ENCODE results near the gene VSIG8. TPM values are rescaled to one million over a fixed set of nuclear protein-coding genes. Genes with fewer than 3 reads are reported as not detected.
"Not testable (repeated sequence)": the region's sequence is repeated elsewhere in the genome, so short reads cannot be mapped to it uniquely, and the experiment has no call there.

The VSIG8 gene
- total RNA-seq = not detected in 2 replicates

GRCh38 chr1:159862557-159862956 lies at the start of gene VSIG8:
VSIG8 (minus strand) TSS chr1:159862657; CDS start chr1:159862521, 136 bp downstream.
- no peak for DNase-seq (ENCODE audit: low read depth)

- no peak for DNase-seq (ENCODE audit: low read depth)
These were observed 49.0 kb upstream of the VSIG8 start for GRCh38 chr1:159911326-159912070.

DNA sequence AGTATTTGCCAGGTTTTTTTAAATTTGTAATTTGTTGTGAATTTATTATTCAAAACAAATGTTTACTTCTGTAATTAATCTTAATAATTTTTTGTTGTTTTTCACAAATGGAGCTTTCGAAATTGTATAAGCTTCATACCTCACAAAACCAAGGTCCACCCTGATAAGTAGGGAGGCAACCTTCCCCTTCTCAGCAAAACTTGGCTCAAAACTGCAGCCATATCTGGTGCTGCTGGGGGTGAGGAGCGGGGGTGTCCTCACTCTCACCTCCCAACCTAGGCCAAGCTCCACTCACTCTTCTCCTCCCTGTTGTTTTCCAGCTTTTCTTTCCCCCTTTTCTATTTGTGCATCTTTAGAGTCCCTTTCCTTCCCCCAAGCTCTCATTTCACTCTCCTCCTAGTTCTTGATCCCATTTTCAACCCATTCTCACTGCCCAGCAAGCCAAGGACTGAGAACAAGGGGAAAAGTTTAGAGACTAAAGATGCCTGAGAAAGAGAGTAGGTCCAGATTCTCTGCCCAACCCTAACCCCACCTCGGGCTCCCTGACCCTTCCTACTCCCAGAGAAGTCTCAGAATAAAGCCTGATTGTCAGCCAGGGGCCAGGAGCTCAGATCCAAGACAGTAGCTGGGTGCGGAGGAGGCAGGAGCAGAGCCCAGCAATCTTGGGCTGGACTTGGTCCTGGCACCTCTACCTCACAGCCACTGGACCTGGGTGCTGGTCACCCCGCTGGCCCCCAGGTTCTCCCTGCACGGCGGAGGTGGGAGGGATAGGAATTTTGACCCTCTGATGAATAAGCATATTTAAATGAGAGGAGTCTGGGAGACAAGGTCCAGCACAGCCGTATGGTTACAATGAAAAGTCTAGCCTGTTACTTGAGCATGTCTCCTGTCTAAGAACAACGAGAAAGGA lies 45.8 kb upstream of the VSIG8 start:
- no peak for DNase-seq (ENCODE audit: low read depth)

DNA sequence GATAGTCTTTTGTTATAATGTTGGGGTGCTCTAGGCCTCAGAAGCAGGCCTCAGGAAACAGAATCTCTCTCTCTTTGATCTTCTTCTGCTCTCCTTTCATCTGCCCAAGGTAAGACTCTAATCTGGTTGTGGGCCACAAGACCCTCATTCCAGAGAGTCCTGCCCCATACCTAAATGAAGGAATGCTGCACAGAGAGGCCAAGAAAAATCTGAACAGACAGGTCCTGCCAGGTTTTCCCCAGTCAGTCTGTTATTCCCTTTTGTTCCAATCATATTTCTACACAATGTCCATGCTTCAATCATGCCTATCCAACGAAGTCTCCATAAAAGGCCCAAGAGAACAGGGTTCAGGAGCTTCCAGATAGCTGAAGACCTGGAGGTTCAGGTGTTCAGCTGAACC lies 44.5 kb upstream of the VSIG8 start:
- no peak for DNase-seq (ENCODE audit: low read depth)

GRCh38 chr1:159904036-159904435 lies 41.6 kb upstream of the VSIG8 start:
- DNase-seq (ENCODE audit: low read depth) = not testable (repeated sequence)

DNA sequence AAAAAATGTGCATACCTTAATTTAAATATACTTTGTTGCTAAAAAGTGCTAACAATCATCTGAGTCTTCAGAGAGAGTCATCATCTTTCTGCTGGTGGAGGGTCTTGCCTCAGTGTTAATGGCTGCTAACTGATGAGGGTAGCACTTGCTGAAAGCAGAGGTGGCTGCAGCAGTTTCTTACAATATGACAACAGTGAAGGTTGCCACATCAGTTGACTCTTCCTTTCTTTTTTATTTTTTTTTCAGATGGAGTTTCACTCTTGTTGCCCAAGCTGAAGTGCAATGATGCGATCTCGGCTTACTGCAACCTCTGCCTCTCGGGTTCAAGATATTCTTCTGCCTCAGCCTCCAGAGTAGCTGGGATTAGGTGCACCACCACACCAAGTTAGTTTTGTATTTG lies 40.1 kb upstream of the VSIG8 start:
- DNase-seq (ENCODE audit: low read depth) = no peak

DNA sequence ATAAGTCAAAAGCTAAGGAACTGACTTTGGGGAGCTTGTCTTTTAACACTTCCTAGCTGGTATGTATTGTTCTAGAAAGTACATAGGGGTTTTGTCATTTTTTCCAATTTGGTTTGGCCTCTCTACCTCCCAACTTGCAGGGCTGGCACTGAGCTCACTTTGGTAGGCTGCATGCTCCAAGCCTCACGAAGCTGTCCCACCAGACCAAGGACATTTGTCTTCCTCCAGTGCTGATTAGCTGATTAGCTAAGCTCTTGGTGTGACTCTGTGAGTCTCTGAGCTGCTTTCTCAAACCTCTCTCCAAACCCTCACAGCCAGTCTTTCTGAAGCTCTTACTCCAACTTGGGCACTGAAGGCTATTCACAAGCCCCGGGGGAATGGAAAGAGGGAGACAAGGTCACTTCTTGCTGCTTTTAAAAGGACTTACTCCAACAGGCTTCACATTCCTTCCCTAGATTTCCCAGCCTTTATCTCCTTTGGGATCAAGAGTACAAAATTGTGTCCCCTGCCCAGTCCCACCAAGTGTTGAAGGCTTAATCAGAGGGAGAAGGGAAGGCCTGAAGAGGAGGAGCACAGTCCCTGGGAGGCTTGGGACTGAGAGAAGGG lies 38.4 kb upstream of the VSIG8 start:
- no peak for DNase-seq (ENCODE audit: low read depth)

- peak; percentile 76 for DNase-seq (ENCODE audit: low read depth)
These were observed 37.7 kb upstream of the VSIG8 start, which contains the start of gene CFAP45 for GRCh38 chr1:159900086-159900680. CFAP45 (minus strand) TSS chr1:159900165; CDS start chr1:159900098, 67 bp downstream.

DNA sequence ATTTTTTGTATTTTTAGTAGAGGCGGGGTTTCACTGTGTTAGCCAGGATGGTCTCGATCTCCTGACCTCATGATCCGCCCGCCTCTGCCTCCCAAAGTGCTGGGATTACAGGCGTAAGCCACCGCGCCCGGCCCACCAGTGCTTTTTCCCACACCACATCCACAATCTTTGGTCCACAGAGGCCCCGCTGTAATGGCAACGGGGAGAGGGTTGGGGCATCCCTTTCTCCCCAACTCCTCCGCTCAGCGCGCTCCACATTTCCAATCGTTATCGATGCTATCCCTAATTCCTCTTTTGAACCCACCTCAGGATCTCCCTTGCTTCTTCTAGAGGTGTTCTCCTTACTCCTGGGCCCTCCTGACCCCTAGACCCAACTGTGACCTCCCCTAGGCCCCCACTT lies 37.2 kb upstream of the VSIG8 start:
- DNase-seq (ENCODE audit: low read depth) = not testable (repeated sequence)

DNA sequence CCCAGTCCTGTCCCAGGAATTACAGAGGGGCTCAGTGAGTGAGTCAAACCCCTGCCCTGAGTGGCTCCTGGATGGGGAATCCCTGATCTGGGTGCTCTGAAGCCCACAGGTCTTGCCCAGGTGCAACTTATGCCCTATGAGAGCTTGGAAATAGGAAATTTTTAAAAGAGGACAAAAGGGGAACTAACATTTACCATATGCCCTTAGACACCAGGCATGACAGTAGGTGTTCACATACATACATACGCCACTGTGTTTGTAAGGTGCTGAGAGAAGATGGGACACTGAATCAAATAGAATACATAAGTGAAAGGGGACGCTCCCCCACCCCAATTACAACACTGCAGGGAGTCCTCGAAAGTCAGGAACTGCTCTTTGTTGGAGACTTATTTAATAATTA lies 36.1 kb upstream of the VSIG8 start:
- DNase-seq (ENCODE audit: low read depth) = no peak

- no peak for DNase-seq (ENCODE audit: low read depth)
These were observed 35.5 kb upstream of the VSIG8 start for GRCh38 chr1:159897962-159898361.

- no peak for DNase-seq (ENCODE audit: low read depth)
These were observed 34.1 kb upstream of the VSIG8 start for GRCh38 chr1:159896546-159896930.

DNA sequence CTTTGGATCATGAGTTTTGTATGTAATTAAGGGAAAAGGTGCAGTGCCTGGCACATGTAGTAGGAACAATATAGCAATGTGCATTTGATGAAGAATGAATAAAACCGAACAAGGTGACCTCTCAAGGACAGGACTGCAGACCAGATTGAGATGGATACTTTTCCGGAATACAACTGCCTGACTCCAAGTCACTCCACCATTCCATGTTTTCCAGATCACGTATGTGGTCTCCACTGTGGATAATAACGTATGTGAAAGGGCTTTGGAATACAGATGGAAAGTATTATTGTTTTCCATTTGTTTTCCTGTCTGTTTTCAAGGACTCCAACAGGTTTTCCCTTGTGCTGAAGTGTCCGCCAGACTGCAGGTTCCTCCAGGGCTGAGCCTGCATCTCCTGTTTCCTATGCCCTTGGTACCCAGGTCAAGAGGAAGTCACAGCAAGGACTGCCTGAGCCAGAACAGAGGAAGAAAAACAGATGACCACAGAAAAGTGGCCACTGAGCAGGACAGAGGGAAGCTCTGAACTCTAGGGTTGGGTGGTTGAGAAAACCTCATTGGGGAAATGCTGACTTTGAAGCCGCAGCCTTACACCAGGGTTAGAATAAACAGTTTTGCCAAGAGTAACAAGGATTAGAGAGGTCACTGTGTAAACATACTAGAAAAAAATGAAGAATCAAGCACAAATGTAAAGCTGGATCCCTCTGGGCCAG lies 33.5 kb upstream of the VSIG8 start:
- DNase-seq (ENCODE audit: low read depth) = no peak

DNA sequence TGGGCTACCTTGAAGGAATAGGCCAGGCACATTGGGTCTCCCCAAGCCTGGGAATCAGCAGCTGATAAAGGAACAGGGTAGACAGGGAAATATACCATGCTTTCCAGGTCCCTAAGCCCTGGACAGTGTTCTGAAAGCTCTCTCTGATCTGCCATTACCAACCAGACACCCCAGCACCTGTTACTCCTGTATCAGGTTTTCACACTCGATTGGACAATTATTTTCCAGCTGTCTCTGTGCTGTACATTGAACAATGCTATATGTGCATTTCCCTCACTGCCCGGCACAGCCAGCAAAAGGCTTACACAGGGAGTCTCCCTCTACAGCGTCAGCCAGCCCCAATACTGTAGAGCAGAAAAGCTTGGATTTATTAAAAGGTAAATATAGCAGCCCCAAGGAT lies 32.8 kb upstream of the VSIG8 start:
- no peak for DNase-seq (ENCODE audit: low read depth)

GRCh38 chr1:159892944-159893343 lies 30.5 kb upstream of the VSIG8 start:
- DNase-seq (ENCODE audit: low read depth) = no peak

DNA sequence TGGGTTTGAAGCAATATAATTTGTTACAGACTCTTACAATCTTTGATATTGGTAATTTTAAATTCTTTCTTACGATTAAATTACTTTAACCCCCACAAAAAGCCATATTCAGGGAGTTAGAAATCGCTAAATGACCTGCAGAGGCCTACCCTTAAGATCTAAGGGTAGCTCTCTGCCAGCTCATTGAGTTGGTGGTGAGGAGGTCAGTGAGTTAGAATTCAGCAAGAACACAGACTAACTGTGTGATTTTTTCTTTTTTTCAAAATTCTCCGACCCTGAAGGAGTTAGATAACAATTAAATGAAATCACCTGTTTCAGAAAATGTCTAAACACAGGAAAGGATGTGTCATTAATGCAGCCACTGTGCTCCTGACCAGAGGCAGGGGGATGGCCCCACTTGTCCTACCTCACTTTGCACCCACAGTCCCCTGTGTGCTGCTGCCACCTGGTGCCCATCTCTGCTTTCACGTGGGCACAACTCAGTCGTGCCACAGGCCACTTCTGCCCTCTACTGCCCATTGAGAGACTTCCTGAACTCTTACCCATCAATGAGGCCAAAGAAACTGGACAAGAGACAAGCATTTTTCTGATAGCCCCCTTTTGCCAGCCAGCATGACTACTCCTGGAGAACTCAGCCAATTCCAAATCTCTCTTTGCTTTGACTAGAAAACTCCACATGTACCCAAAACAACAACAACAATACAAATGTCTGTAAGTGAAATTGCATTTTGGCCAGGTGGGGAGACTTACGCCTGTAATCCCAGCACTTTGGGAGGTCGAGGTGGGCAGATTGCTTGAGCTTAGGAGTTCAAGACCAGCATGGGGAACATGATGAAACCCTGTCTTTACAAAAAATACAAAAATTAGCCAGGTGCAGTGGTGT lies 29.1 kb upstream of the VSIG8 start:
- DNase-seq (ENCODE audit: low read depth) = peak; percentile 81

DNA sequence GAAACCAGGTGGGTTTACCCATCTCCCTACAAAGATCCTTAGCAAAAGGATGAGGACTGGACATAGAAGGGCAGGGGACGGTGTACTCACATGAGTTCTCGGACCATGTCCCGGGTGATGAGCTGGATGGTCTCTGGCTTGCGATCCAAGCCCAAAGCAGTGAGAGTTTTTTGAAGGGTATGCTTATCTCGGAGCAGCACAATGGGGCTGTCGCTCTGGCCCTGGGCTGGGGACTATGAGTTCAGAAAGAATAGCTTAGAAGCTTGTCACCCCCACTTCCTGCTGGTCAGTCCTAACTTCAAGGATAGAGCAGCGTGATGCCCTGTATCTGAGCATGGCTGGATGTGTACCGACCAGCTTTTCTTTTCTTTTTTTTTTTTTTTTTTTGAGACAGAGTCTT lies 27.9 kb upstream of the VSIG8 start:
- no peak for DNase-seq (ENCODE audit: low read depth)

GRCh38 chr1:159889821-159890252 lies 27.4 kb upstream of the VSIG8 start:
- peak; percentile 87 for DNase-seq (ENCODE audit: low read depth)

GRCh38 chr1:159889202-159889601 lies 26.7 kb upstream of the VSIG8 start:
- no peak for DNase-seq (ENCODE audit: low read depth)

GRCh38 chr1:159884296-159884695 lies 21.8 kb upstream of the VSIG8 start:
- no peak for DNase-seq (ENCODE audit: low read depth)
